Measurements from ENCODE around the gene ELL2.

Gene ELL2

DNA sequence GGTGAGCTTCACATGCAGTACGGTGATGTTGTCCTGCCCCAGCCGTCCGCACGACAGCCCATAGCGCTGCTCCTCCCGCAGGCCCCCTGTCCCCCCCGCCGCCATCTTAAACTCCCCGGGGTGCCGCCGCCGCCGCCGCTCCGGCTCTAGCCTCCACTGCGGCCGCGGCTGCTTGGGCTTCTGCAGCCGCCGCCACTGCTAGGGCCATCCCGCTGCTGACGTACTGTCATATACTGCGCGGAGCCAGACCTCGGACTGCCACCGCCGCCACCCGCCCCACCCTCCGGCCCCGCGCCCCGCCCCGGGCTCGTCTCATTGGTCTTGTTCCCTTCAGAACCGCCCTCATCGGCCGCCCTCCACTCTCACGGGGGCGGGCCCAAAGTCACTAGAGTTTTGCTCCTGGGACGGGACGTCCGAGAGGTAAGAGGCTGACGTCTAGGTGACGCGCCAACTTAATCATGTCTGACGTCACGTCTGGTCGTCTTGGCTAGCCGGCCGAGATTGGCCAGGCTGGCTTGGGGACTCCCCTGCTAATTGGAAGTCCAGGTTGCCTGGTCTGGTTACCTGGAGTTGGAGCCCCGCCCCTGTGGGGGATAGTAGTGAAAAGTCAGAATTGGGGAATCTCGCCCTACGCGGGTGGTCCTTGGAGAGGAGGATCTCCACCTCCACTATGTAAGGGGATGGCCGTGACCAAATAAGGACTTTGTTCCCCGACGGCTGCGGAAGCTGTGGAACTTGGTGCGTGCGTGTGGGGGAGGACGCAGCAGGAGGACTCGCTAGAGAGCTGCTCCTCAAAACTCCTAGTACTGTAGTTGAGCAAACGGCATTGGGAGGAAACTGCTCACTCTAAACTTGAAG, at the start of gene ELL2:
ELL2 (minus strand) TSS at position 235 of the 858 bp plus-strand sequence; CDS start at position 105, 130 bp downstream.
- peaks cover 60% of the 10 kb centered on the region for H3K4me1 Mint-ChIP-seq

DNA sequence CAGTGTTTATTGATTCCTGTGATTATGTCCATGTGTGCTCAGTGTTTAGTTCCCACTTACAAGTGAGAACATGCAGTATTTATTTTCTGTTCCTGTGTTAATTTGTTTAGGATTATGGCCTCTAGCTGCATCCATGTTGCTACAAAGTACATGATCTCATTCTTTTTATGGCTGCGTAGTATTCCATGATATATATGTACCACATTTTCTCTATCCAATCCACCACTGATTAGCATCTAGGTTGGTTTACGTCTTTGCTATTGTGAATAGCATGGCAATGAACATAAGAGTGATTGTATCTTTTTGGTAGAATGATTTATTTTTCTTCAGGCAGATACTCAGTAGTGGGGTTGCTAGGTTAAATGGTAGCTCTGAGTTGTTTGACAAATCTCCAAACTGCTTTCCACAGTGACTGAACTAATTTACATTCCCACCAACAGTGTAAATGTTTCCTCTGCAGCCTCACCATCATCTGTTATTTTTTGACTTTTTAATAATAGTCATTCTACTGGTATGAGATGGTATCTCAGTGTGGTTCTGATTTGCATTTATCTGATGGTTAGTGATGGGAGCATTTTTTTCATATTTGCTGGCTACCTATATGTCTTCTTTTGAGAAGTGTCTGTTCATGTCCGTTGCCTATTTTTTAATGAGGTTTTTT, 47.5 kb upstream of the ELL2 start:
- Mint-ChIP-seq H3K27ac (no peak overlapping the region), H3K27me3 (no peaks in the 10 kb centered on the region), H3K4me1 (no peaks in the 10 kb centered on the region), H3K36me3 (ENCODE audit: low read depth) (no peaks in the 10 kb centered on the region), H3K9me3 (peaks cover 10% of the 10 kb centered on the region), H3K4me3 (no peak overlapping the region)
- DNase-seq (no peak), ATAC-seq (no peak)

More for the DNA sequence above, at the start of gene ELL2:
- Mint-ChIP-seq H3K27ac (peak within 1 kb of the TSS; percentile 98), H3K9me3 (no peaks in the 10 kb centered on the region), H3K36me3 (ENCODE audit: low read depth) (peaks cover 24% of the 10 kb centered on the region), H3K4me3 (peak within 1 kb of the TSS; percentile 97), H3K27me3 (no peaks in the 10 kb centered on the region)
- peak; percentile 97 for DNase-seq
- ATAC-seq, result peak; percentile 83

DNA sequence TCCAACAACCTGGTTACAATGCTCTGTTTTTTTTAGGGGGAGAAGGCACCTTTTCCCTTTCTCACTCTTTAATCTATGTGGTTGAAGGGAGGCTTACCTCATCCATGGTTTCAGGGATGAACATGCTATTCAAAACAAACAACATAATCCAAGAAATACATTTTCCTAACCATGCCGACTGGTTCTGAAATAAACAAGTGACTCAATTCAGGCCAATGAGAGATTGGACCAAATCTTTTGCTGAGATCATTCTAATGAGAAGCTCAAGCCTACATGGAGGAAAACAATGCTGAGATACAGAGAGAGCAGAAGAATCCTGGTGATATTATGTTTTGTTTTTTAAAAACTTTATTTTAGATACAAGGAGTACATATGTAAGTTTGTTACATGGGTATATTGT, 46.8 kb upstream of the ELL2 start:
- Mint-ChIP-seq H3K27me3 (no peaks in the 10 kb centered on the region), H3K4me3 (no peak overlapping the region), H3K36me3 (ENCODE audit: low read depth) (no peaks in the 10 kb centered on the region), H3K27ac (no peak overlapping the region), H3K4me1 (no peaks in the 10 kb centered on the region), H3K9me3 (peaks cover 10% of the 10 kb centered on the region)
- DNase-seq, result no peak
- ATAC-seq, result no peak

DNA sequence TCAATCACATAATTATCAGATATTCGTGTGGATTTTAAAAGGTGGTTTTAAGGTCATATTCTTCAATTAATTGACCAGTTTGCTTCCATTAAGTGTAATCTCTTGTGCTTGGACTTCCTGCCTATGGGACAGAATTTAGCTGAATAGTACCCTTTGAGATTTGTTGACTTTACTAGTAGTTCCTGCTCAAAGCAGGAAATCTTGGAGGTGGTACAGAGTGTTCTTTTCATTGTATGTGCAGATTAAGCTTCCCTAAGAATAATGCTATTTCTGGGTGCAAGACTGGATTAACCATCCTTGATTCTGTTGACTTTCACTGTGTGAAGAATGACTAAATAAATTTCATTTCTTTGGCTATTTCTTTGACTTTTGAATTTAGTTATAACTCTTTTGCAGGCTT, 45.4 kb upstream of the ELL2 start:
- no peaks in the 10 kb centered on the region for H3K36me3 Mint-ChIP-seq (ENCODE audit: low read depth)
- no peak for ATAC-seq

DNA sequence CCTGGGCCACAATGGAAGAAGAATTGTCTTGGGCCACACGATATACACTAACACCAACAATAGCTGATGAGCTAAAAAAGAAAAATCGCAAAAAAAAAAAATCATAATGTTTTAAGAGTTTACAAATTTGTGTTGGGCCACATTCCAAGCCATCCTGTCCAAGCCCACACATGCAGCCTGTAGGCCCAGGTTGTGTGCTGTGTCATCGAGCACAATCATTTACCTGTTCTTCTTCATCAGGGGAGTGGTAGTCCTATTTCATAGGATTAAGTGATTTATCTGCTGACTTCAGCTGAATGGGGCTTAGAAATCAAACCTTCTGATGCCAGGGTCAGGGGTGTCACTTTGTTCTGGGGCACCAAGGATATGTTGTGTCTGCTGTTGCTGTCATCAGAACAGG, 44.6 kb upstream of the ELL2 start:
- Mint-ChIP-seq H3K27me3 (no peaks in the 10 kb centered on the region), H3K4me1 (no peaks in the 10 kb centered on the region), H3K4me3 (no peak overlapping the region), H3K27ac (no peak overlapping the region), H3K36me3 (ENCODE audit: low read depth) (no peaks in the 10 kb centered on the region), H3K9me3 (peaks cover 6% of the 10 kb centered on the region)
- DNase-seq, result no peak
- no peak for ATAC-seq

More for the DNA sequence above, 45.4 kb upstream of the ELL2 start:
- Mint-ChIP-seq H3K27me3 (no peaks in the 10 kb centered on the region), H3K27ac (no peak overlapping the region), H3K4me3 (no peak overlapping the region), H3K4me1 (no peaks in the 10 kb centered on the region), H3K9me3 (peaks cover 6% of the 10 kb centered on the region)
- DNase-seq, result no peak

DNA sequence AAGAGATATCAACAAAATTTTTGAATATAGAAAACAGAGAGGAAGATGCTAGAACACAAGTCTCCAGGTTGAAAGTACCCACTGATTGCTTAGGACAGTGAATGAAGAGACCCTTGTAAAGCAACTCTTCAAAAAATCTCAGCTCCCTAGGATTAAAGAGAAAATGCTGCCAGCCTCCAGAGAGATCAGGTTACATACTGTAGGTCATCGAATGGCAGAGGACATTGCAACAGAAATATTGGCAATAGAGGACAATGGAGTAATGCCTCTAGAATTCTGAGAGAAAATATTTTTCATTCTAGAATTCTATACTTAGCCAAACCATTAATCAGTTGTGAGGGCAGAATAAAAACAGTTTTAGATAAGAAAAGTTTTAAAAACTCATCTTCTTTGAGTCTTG, 43.1 kb upstream of the ELL2 start:
- no peaks in the 10 kb centered on the region for H3K4me1 Mint-ChIP-seq
- no peaks in the 10 kb centered on the region for H3K36me3 Mint-ChIP-seq (ENCODE audit: low read depth)
- DNase-seq, result no peak
- H3K9me3 Mint-ChIP-seq, result peaks cover 6% of the 10 kb centered on the region
- no peak overlapping the region for H3K27ac Mint-ChIP-seq
- peaks cover 3% of the 10 kb centered on the region for H3K27me3 Mint-ChIP-seq
- no peak overlapping the region for H3K4me3 Mint-ChIP-seq
- ATAC-seq, result no peak

DNA sequence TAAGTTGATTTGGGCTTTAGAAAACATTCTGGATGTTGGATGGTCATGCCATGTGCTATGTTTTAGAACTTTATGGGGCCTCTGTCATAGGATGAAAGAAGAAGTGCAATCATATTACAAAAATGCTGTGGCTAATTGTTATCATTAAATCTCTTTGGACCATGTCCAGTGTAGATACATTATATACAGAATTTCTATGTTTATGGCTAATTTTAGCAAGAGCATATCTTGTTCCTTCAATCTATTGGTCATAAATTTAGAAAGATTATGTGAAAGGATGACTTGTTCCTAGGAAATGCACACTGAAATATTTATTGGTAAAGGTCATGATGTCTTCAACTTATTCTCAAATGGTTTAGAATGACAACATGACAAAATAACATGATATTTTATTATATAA, 42.4 kb upstream of the ELL2 start:
- Mint-ChIP-seq H3K27me3 (peaks cover 3% of the 10 kb centered on the region), H3K27ac (no peak overlapping the region), H3K36me3 (ENCODE audit: low read depth) (no peaks in the 10 kb centered on the region), H3K4me1 (no peaks in the 10 kb centered on the region), H3K4me3 (no peak overlapping the region), H3K9me3 (peaks cover 4% of the 10 kb centered on the region)
- DNase-seq (no peak), ATAC-seq (no peak)

DNA sequence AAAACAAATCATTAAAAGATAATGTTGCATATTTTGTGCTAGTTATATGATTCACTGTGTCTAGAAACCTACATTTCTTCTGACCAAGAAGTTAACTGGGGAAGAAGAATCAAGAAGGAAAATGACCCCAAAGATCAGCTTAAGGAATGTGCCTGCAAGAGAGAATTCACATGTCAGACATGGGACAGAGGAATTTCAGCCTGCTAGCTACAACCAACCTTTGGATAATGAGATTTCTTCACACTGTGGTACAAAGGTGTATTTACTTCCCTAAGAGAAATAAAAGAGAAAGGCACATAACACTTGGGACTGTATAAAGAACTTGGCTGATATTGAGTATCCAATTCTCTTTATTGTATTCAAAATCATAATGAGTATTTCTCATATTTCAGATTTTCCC, 39.6 kb upstream of the ELL2 start:
- DNase-seq (no peak), ATAC-seq (no peak)
- no peak overlapping the region for H3K4me3 Mint-ChIP-seq
- H3K36me3 Mint-ChIP-seq (ENCODE audit: low read depth), result no peaks in the 10 kb centered on the region
- H3K27ac Mint-ChIP-seq, result no peak overlapping the region
- peaks cover 3% of the 10 kb centered on the region for H3K27me3 Mint-ChIP-seq
- peaks cover 17% of the 10 kb centered on the region for H3K4me1 Mint-ChIP-seq
- peaks cover 5% of the 10 kb centered on the region for H3K9me3 Mint-ChIP-seq

DNA sequence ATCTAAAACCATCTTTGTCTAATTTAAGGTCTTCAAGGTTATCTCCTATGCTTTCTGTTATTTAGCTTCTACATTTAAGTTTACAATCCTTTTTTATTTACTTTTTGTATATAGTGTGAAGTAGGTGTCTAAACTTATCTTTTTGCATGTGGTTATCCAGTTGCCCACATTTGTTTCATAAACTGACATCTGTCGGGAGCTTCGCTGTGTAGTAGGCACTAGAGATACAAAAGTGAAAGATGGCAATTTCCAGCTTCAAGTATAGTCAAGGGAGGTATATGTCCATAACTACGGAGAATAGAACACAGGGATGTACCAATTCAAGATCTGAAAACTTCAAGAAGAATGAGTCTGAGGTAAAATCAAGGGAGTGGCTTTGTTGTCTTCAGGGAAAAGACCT, 38.7 kb upstream of the ELL2 start:
- H3K27me3 Mint-ChIP-seq, result peaks cover 3% of the 10 kb centered on the region
- DNase-seq (no peak), ATAC-seq (no peak)
- H3K36me3 Mint-ChIP-seq (ENCODE audit: low read depth), result no peaks in the 10 kb centered on the region
- peaks cover 5% of the 10 kb centered on the region for H3K9me3 Mint-ChIP-seq
- no peak overlapping the region for H3K27ac Mint-ChIP-seq
- H3K4me3 Mint-ChIP-seq, result no peak overlapping the region
- peaks cover 19% of the 10 kb centered on the region for H3K4me1 Mint-ChIP-seq

DNA sequence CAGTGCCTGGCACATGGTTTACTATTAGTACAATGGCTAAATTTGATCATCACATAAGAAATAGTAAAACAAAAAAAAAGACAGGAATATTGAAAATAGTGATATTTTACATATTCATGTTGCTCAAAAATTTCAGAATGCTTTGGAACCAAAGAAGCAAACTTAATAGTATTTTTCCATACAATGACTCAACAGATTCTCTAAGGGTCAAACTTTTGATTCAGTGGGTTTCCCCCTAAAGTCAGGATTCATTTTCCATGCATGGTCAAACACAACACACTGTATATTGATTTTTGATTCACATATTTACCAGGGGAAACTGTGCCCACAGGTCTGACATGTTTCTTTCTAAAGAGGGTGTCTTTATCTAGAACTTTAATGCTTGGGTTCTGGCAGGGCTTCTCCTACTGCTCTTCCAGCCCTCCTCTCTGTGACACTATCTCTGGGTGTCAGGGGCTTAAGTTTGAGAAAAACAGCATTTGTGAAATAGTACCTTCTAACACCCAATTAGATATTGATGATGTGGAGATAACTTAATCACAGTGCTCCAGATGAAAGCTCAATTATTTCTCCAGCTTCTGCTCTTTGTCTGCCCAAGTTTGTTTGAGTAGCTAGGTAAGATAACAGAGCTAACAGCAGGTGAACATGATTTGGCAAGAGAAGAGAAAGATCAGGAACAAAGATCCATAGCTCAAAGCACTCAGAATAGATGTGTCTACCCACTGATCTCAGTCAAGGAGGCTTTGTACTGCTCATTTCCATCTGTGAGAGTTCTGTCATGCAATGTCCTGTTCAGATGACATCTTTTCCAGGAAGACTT, 35.5 kb upstream of the ELL2 start:
- ATAC-seq (peak; percentile 54), DNase-seq (no peak)
- no peak overlapping the region for H3K4me3 Mint-ChIP-seq
- no peaks in the 10 kb centered on the region for H3K36me3 Mint-ChIP-seq (ENCODE audit: low read depth)
- peak overlapping the region; percentile 2 for H3K27ac Mint-ChIP-seq
- H3K4me1 Mint-ChIP-seq, result peaks cover 19% of the 10 kb centered on the region
- peaks cover 8% of the 10 kb centered on the region for H3K27me3 Mint-ChIP-seq
- H3K9me3 Mint-ChIP-seq, result peaks cover 5% of the 10 kb centered on the region

DNA sequence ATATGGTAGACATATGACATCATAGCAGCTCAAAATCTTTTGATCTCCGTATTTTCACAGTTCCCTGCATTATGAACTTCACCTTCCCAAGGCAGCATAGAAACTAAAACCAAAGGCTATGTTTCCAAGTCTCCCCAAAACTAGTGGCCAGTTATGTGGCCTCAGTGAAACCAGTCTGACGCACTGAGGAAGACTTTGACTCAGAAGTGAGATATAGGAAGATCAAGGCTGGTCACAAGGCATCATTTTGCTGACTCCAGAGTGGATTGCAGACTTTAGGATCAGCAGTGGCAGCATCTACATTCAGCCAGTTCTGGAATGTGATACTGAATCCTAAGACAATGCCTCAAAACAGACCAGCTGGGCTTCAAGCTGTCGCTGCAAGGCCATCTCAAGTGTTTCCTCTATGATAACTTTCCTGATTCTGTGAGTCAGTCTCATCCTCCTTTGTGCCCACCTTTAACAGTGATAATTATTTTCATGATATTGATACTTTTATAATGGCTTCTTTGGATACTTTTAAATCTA, 34.4 kb upstream of the ELL2 start:
- Mint-ChIP-seq H3K4me3 (no peak overlapping the region), H3K36me3 (ENCODE audit: low read depth) (no peaks in the 10 kb centered on the region), H3K27ac (no peak overlapping the region), H3K27me3 (peaks cover 10% of the 10 kb centered on the region), H3K4me1 (peaks cover 19% of the 10 kb centered on the region), H3K9me3 (peaks cover 5% of the 10 kb centered on the region)
- no peak for DNase-seq
- ATAC-seq, result no peak

DNA sequence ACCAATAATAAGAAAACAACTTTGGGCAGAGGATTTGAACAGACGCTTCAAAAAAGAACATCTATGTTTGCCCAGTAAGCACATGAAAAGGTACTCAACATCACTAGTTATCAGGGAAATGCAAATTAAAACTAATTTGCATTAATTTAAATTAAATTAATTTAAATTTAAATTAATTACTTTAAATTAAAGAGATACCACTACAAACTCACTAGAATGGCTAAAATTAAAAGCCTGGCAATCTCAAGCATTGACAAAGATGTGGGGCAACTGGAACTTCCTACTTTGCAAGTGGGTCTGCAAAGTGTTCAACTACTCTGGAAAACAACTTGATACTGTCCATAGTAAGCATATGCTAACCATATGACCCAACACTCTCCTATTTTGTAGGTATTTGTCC, 32.1 kb upstream of the ELL2 start:
- Mint-ChIP-seq H3K4me3 (no peak overlapping the region), H3K27me3 (peaks cover 7% of the 10 kb centered on the region), H3K36me3 (ENCODE audit: low read depth) (no peaks in the 10 kb centered on the region), H3K4me1 (peaks cover 19% of the 10 kb centered on the region), H3K9me3 (peaks cover 5% of the 10 kb centered on the region), H3K27ac (no peak overlapping the region)
- ATAC-seq, result no peak
- DNase-seq, result no peak

DNA sequence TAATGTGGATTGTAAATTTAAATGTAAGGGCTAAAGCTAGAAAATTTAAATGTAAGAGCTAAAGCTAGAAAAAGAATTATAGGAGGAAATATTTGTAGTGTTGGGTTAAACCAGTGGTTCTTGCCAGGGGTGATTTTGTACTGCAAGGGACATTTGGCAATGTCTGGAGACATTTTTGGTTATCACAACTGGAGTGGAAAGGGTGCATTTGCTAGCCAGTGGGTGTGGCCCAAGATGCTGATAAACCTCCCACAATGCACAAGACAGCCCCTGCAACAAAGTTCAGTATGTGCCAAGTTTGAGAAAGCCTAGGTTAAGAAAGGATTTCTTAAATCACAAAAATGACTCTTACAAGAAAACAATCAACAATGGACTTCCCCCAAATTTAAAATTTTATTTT, 31.6 kb upstream of the ELL2 start:
- Mint-ChIP-seq H3K9me3 (peaks cover under 1% of the 10 kb centered on the region), H3K27me3 (peaks cover 7% of the 10 kb centered on the region), H3K4me3 (no peak overlapping the region), H3K27ac (no peak overlapping the region), H3K36me3 (ENCODE audit: low read depth) (no peaks in the 10 kb centered on the region), H3K4me1 (peaks cover 16% of the 10 kb centered on the region)
- DNase-seq (no peak), ATAC-seq (no peak)

DNA sequence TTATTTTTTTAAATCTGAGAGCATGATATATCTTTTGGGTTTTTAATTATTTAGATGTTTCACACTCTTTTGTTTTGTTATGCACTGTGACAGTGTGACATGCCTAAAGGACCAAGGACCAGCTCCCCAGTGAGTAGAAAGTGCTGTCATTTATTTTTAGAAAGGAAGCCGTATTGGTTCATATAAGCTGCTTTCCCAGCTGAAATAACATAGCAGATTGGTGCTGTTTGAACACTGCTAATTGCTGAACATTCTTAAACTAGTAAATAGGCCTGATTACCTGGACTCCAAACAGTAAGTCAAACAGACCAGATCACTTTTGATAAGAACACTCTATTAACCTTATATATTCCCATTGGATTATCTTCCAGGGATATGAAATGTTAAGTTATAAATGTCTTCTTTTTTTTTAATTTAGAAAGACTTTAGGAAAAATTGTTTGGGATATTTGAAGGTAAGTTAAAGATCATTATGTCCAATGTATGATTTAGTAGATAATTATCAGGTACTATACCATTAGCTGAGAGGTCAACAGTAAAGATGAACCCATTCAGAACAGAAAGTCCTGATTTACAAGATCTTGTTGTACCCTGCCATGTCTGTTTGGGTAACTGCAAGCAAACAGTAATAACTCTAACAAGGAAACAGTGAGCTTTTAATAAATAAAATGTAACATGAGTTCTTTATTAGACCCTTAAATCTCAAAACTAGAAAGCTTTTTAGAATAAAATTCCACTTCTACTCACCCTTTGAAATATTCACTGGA, 27.8 kb upstream of the ELL2 start:
- no peak for DNase-seq
- no peak for ATAC-seq
- H3K36me3 Mint-ChIP-seq (ENCODE audit: low read depth), result no peaks in the 10 kb centered on the region
- no peak overlapping the region for H3K27ac Mint-ChIP-seq
- no peak overlapping the region for H3K4me3 Mint-ChIP-seq
- H3K27me3 Mint-ChIP-seq, result peaks cover 8% of the 10 kb centered on the region
- no peaks in the 10 kb centered on the region for H3K4me1 Mint-ChIP-seq
- H3K9me3 Mint-ChIP-seq, result no peaks in the 10 kb centered on the region
